ENCODE results near the gene FARS2. TPM values are rescaled to one million over a fixed set of nuclear protein-coding genes. Genes with fewer than 3 reads are reported as not detected.

FARS2 gene
- total RNA-seq, 1 experiment from 2014 or later: 13.8 TPM

GRCh38 chr6:5220443-5220842 is 40.9 kb upstream of the FARS2 start:
- ATAC-seq (no peak), DNase-seq (ENCODE audit: low read depth, low spot score) (no peak)
- H3K4me2 ChIP-seq (ENCODE audit: low read length): no peak overlapping the region
- no peaks in the 10 kb centered on the region for H3K9me3 ChIP-seq (ENCODE audit: control insufficient read depth in 1 of 2, insufficient read depth in 1 of 2, low read depth in 1 of 2, low read length in 2 of 2)
- H3K36me3 ChIP-seq (ENCODE audit: control insufficient read depth in 1 of 2, insufficient read depth in 2 of 2, low read length in 2 of 2): no peaks in the 10 kb centered on the region
- intact Hi-C loops (cut with micrococcal nuclease): no loop called here
- H3K4me1 ChIP-seq (ENCODE audit: control insufficient read depth in 1 of 2, insufficient read depth in 2 of 2, low read length in 2 of 2): no peaks in the 10 kb centered on the region
- POLR2A ChIA-PET: no interaction called here
- no peak overlapping the region for H2AFZ ChIP-seq (ENCODE audit: low read depth, low read length, poor library complexity, severe bottlenecking)
- H3K79me2 ChIP-seq (ENCODE audit: insufficient read depth, low read length): peaks cover 4% of the 10 kb centered on the region; the same call in 1 of the 2 replicates
- CTCF ChIA-PET: interaction anchor here (1.2 kb wide), 1 partner anchor 182 kb away, joined by 3 read pairs; no protein-coding TSS in a partner anchor
- RAD21 ChIA-PET (ENCODE audit: low non-redundant PET in 1 of 2, low total read pairs in 2 of 2, uncharacterized antibody in 2 of 2, unreplicated experiment in 2 of 2): no interaction called here
- TF ChIP-seq MAX (IDR thresholded peaks at IDR 0.05) (no peak), RAD21 (IDR thresholded peaks at IDR 0.05; ENCODE audit: low read depth) (peak; percentile 10; the same call in 1 of the 2 replicates)
- H3K9me2 ChIP-seq (ENCODE audit: insufficient read depth): no peaks in the 10 kb centered on the region
- H4K20me1 ChIP-seq (ENCODE audit: insufficient read depth): no peaks in the 10 kb centered on the region
- H3K27me3 ChIP-seq (ENCODE audit: insufficient read depth, low read length): no peaks in the 10 kb centered on the region
- BruUV-seq (replicated peaks): no TSS peak
- H3K27ac ChIP-seq (ENCODE audit: low read depth, low read length): no peak overlapping the region
- H3K4me3 ChIP-seq (replicated peaks in 1 of 2; ENCODE audit: low read depth in 1 of 2, low read length in 2 of 2): no peak overlapping the region
- no peak overlapping the region for H3K9ac ChIP-seq (ENCODE audit: low read length)

GRCh38 chr6:5223309-5223708 is 38.0 kb upstream of the FARS2 start:
- Histone ChIP-seq H3K9me3 (ENCODE audit: control insufficient read depth in 1 of 2, insufficient read depth in 1 of 2, low read depth in 1 of 2, low read length in 2 of 2) (no peaks in the 10 kb centered on the region), H3K4me1 (ENCODE audit: control insufficient read depth in 1 of 2, insufficient read depth in 2 of 2, low read length in 2 of 2) (no peaks in the 10 kb centered on the region), H3K27ac (ENCODE audit: low read depth, low read length) (no peak overlapping the region), H3K36me3 (ENCODE audit: control insufficient read depth in 1 of 2, insufficient read depth in 2 of 2, low read length in 2 of 2) (no peaks in the 10 kb centered on the region), H3K9ac (ENCODE audit: low read length) (no peak overlapping the region), H3K9me2 (ENCODE audit: insufficient read depth) (no peaks in the 10 kb centered on the region), H3K27me3 (ENCODE audit: insufficient read depth, low read length) (no peaks in the 10 kb centered on the region), H3K79me2 (ENCODE audit: insufficient read depth, low read length) (peaks cover 7% of the 10 kb centered on the region; the same call in 1 of the 2 replicates), H4K20me1 (ENCODE audit: insufficient read depth) (no peaks in the 10 kb centered on the region), H3K4me2 (ENCODE audit: low read length) (no peak overlapping the region), H2AFZ (ENCODE audit: low read depth, low read length, poor library complexity, severe bottlenecking) (no peak overlapping the region), H3K4me3 (replicated peaks in 1 of 2; ENCODE audit: low read depth in 1 of 2, low read length in 2 of 2) (no peak overlapping the region)
- RAD21 ChIA-PET (ENCODE audit: low non-redundant PET in 1 of 2, low total read pairs in 2 of 2, uncharacterized antibody in 2 of 2, unreplicated experiment in 2 of 2): no interaction called here
- no TSS peak for BruUV-seq (replicated peaks)
- intact Hi-C loops (cut with micrococcal nuclease): no loop called here
- ATAC-seq (no peak), DNase-seq (ENCODE audit: low read depth, low spot score) (no peak)
- TF ChIP-seq CBX3 (IDR thresholded peaks at IDR 0.05; ENCODE audit: low read depth): no peak
- TF ChIP-seq ZFX (IDR thresholded peaks at IDR 0.05): no peak
- TF ChIP-seq ATF3 (IDR thresholded peaks at IDR 0.05): no peak
- CTCF ChIA-PET: no interaction called here
- POLR2A ChIA-PET: no interaction called here

Measured in HCT116 (cell line).